ENCODE data around the gene TICAM1. TPM values are rescaled to one million over a fixed set of nuclear protein-coding genes. Genes with fewer than 3 reads are reported as not detected.

TICAM1 gene
- total RNA-seq, 1 experiment from 2014 or later: 12.2 TPM

GRCh38 chr19:4821265-4821664, 10.2 kb downstream of the TICAM1 start:
- BruUV-seq (replicated peaks): no TSS peak
- TF ChIP-seq REST (IDR thresholded peaks at IDR 0.05; ENCODE audit: insufficient read depth in 1 of 2, low read depth in 2 of 2, low read length in 1 of 2) (no peak), POLR2AphosphoS5 (IDR thresholded peaks at IDR 0.05; ENCODE audit: low read depth, low read length) (no peak), TCF7L2 (IDR thresholded peaks at IDR 0.05; ENCODE audit: low read depth, low read length) (no peak), SIN3A (IDR thresholded peaks at IDR 0.05; ENCODE audit: borderline replicate concordance, insufficient read depth, low read depth, low read length) (no peak), CTCF (IDR thresholded peaks at IDR 0.05) (no peak)
- POLR2A ChIA-PET: interaction anchor here (0.6 kb wide), 1 partner anchor 1452 kb away, joined by 3 read pairs; no protein-coding TSS in a partner anchor
- Histone ChIP-seq H3K4me1 (ENCODE audit: control insufficient read depth, insufficient read depth, low read length) (no peaks in the 10 kb centered on the region), H3K27me3 (ENCODE audit: control insufficient read depth, insufficient read depth, low read length) (no peaks in the 10 kb centered on the region), H3K27ac (ENCODE audit: low read length) (no peak overlapping the region), H3K4me3 (ENCODE audit: low read depth in 2 of 2, low read length in 2 of 2) (no peak overlapping the region), H3K36me3 (ENCODE audit: control insufficient read depth, insufficient read depth, low read length) (no peaks in the 10 kb centered on the region), H3K9me3 (ENCODE audit: control insufficient read depth, insufficient read depth, low read depth, low read length) (no peaks in the 10 kb centered on the region)
- in situ Hi-C loops (cut with HindIII; ENCODE audit: low pct_unique_long_range_greater_than_20kb, low sequenced_read_pairs): no loop called here
- intact Hi-C loops (cut with micrococcal nuclease; ENCODE audit: unreplicated experiment): no loop called here
- no peak for DNase-seq (ENCODE audit: low read depth, low spot score)
- no peak for ATAC-seq
- CTCF ChIA-PET: no interaction called here

GRCh38 chr19:4817467-4818277, 13.8 kb downstream of the TICAM1 start:
- in situ Hi-C loops (cut with HindIII; ENCODE audit: low pct_unique_long_range_greater_than_20kb, low sequenced_read_pairs) (no loop called here), intact Hi-C loops (cut with micrococcal nuclease; ENCODE audit: unreplicated experiment) (no loop called here)
- Histone ChIP-seq H3K27me3 (ENCODE audit: control insufficient read depth, insufficient read depth, low read length) (no peaks in the 10 kb centered on the region), H3K9me3 (ENCODE audit: control insufficient read depth, insufficient read depth, low read depth, low read length) (no peaks in the 10 kb centered on the region), H3K4me1 (ENCODE audit: control insufficient read depth, insufficient read depth, low read length) (peaks cover 8% of the 10 kb centered on the region), H3K4me3 (ENCODE audit: low read depth in 2 of 2, low read length in 2 of 2) (no peak overlapping the region), H3K27ac (ENCODE audit: low read length) (no peak overlapping the region), H3K36me3 (ENCODE audit: control insufficient read depth, insufficient read depth, low read length) (no peaks in the 10 kb centered on the region)
- TF ChIP-seq CTCF (IDR thresholded peaks at IDR 0.05) (no peak), REST (IDR thresholded peaks at IDR 0.05; ENCODE audit: insufficient read depth in 1 of 2, low read depth in 2 of 2, low read length in 1 of 2) (no peak), SIN3A (IDR thresholded peaks at IDR 0.05; ENCODE audit: borderline replicate concordance, insufficient read depth, low read depth, low read length) (no peak), TCF7L2 (IDR thresholded peaks at IDR 0.05; ENCODE audit: low read depth, low read length) (no peak), POLR2AphosphoS5 (IDR thresholded peaks at IDR 0.05; ENCODE audit: low read depth, low read length) (no peak)
- BruUV-seq (replicated peaks): no TSS peak
- CTCF ChIA-PET: interaction anchor here (0.6 kb wide), 1 partner anchor 215 kb away, joined by 3 read pairs; no protein-coding TSS in a partner anchor
- POLR2A ChIA-PET: no interaction called here
- DNase-seq (ENCODE audit: low read depth, low spot score) (no peak), ATAC-seq (no peak)

All from Panc1 (cell line).